Measurements from ENCODE around the gene RNU6-9. TPM values are rescaled to one million over a fixed set of nuclear protein-coding genes. Genes with fewer than 3 reads are reported as not detected.

Gene RNU6-9
- total and polyA plus RNA-seq, 8 donors: not detected

DNA sequence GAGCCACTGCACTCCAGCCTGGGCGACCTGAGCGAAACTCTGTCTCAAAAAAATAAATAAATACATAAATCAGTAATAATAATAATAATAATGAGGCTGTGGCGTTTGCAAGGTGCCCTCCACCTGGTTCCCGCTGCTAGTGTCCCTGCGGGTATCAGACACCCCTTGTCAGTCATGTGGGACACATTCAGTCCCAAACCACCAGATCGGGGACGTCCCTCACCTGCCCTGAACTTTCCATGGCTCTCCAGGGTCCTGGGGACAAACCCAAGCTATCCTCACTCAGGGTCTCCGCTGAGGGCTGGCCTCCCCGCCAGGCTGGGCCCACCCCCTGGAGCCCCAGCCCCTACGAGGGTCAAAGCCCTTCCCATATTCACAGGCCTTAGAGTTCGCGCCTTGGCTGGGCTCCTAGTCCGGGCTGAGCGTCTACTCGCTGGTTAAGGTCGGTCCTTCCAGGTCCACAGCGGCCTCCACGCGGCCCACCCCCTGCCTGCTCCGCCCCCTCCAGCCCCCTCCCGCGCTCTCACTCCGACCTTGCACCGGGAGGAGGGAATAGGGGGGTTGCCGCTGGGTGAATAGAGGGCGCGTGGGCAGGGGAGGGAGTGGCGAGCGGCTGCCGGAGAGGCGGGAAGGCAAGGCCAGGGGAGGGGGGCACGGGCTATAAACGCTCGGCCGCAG lies 23.5 kb downstream of the RNU6-9 start:
- H3K27me3 ChIP-seq: peaks cover 0 to 10% (median 2%) of the 10 kb centered on the region in 4 donors
- TF ChIP-seq, protein P1, sequence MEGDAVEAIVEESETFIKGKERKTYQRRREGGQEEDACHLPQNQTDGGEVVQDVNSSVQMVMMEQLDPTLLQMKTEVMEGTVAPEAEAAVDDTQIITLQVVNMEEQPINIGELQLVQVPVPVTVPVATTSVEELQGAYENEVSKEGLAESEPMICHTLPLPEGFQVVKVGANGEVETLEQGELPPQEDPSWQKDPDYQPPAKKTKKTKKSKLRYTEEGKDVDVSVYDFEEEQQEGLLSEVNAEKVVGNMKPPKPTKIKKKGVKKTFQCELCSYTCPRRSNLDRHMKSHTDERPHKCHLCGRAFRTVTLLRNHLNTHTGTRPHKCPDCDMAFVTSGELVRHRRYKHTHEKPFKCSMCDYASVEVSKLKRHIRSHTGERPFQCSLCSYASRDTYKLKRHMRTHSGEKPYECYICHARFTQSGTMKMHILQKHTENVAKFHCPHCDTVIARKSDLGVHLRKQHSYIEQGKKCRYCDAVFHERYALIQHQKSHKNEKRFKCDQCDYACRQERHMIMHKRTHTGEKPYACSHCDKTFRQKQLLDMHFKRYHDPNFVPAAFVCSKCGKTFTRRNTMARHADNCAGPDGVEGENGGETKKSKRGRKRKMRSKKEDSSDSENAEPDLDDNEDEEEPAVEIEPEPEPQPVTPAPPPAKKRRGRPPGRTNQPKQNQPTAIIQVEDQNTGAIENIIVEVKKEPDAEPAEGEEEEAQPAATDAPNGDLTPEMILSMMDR (IDR thresholded peaks at IDR 0.05): no peak
- FAIRE-seq: no peak
- WGBS, 2 donors: 19 to 24% methylated on average over 30 to 35 of the region's 35 CpGs
- DNase-seq: peak in 1 of 6 donors; percentile 61
- H3K36me3 ChIP-seq: no peaks in the 10 kb centered on the region
- H3K27ac ChIP-seq: no peak overlapping the region
- H3K4me1 ChIP-seq: peaks cover 8 to 15% (median 15%) of the 10 kb centered on the region in 3 donors
- ATAC-seq: peak; percentile 1 to 15 (median 5)
- H3K4me3 ChIP-seq: peak overlapping the region in 3 of 4 donors; percentile 12 to 47 (median 27)
- intact Hi-C loops (cut with DNase I): loop anchor here in 1 of 3 donors (5.0 kb wide), 1 partner anchor 49 kb away; no protein-coding TSS in a partner anchor
- H3K9me3 ChIP-seq: no peaks in the 10 kb centered on the region

DNA sequence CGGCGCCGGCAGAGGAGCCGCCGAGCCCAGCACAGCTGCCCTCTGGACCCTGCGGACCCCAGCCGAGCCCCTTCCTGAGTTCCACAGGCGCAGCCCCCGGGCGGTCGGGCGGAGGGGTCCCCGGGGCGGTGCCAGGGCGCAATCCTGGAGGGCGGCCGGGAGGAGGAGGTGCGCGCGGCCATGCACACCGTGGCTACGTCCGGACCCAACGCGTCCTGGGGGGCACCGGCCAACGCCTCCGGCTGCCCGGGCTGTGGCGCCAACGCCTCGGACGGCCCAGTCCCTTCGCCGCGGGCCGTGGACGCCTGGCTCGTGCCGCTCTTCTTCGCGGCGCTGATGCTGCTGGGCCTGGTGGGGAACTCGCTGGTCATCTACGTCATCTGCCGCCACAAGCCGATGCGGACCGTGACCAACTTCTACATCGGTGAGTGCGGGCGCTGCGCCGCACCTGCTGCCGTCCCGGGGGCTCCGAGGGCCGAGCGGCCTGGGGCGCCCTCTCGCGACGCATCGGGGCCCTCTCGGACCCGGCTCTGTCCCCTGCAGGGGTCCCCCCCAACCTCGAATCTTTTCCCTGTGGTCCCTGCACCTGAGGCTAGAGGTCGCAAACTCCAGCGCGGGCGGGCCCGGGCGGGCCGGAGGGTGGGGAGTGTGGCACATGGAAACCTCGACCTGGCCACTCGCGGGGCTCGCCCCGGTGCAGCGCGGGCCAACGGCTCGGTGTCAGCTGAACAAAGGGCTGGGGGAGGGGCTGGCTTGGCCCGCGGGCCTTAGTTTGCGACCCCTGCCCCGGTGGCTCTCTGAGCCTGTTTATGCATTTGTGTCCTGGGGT lies 24.3 kb downstream of the RNU6-9 start, which contains the start of gene KISS1R:
Gene KISS1R (plus strand): TSS at position 11 of the 829 bp plus-strand sequence. CDS start 170 bp downstream, at position 181.
- TF ChIP-seq, protein P1 (IDR thresholded peaks at IDR 0.05): peak in 3 of 4 donors; percentile 14 to 17 (median 16)
- Histone ChIP-seq H3K9me3 (no peaks in the 10 kb centered on the region), H3K27ac (no peak within 1 kb of the TSS), H3K36me3 (no peaks in the 10 kb centered on the region), H3K4me3 (peak within 1 kb of the TSS; percentile 7 to 47 (median 20)), H3K27me3 (peaks cover 0 to 10% (median 2%) of the 10 kb centered on the region in 4 donors), H3K4me1 (peaks cover 8 to 15% (median 15%) of the 10 kb centered on the region in 3 donors)
- 1% methylated on average over 76 to 87 of the region's 87 CpGs for WGBS, 2 donors
- intact Hi-C loops (cut with DNase I): loop anchor here in 1 of 3 donors (5.0 kb wide), 1 partner anchor 50 kb away; no protein-coding TSS in a partner anchor
- ATAC-seq: peak in 3 of 4 donors; percentile 8 to 29 (median 15)
- peak in 4 of 6 donors; percentile 45 to 81 (median 64) for DNase-seq
- no peak for FAIRE-seq

DNA sequence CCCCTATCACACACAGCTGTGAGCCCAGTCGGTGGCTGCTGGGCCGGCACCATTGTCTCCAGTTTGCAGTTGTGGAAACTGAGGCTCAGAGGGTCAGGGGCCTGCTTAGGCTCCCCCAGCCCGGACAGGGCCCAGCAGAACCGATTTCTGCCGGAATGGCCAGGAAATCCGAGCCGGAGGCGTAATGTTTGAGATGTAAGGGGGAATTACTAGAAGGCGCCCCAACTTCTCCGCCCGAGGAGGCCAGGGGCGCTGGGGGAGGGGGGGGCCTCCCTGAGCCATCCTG lies 24.8 kb downstream of the RNU6-9 start:
- ATAC-seq (no peak), FAIRE-seq (no peak), DNase-seq (no peak)
- WGBS, 2 donors: 5 to 10% methylated on average over 12 of the region's 12 CpGs
- H3K27ac ChIP-seq: no peak overlapping the region
- peaks cover 0 to 10% (median 2%) of the 10 kb centered on the region in 4 donors for H3K27me3 ChIP-seq
- no peaks in the 10 kb centered on the region for H3K9me3 ChIP-seq
- H3K4me1 ChIP-seq: peaks cover 8 to 15% (median 15%) of the 10 kb centered on the region in 3 donors
- intact Hi-C loops (cut with DNase I): loop anchor here in 1 of 3 donors (5.0 kb wide), 1 partner anchor 51 kb away; no protein-coding TSS in a partner anchor
- no peaks in the 10 kb centered on the region for H3K36me3 ChIP-seq
- peak overlapping the region in 1 of 4 donors; percentile 47 for H3K4me3 ChIP-seq
- TF ChIP-seq, protein P1 (IDR thresholded peaks at IDR 0.05): no peak

DNA sequence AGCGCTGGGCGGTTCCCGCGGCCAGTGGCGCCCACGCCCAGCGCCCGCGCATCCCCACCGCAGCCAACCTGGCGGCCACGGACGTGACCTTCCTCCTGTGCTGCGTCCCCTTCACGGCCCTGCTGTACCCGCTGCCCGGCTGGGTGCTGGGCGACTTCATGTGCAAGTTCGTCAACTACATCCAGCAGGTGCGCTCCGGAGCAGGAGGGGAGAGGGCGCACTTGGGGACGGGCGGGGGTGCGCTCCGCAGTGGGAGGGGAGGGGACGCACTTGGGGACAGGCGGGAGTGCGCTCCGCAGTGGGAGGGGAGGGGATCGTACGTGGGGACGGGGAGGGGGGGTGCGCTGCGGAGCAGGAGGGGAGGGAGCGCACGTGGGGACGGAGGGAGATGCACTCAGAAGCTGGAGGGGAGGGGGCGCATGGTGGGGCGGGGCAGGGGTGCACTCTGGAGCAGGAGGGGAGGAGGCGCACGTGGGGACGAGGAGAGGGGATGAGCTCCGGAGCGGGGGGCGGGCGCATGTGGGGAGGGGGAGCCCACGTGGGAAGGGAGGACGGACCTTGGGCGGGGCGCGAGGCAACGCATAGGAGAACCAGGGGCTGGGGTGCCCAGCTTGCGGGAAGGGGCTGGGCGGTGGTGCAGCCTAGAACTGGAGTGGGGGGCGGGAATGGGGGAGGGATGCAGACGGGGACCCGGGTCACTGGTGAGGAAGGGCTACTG lies 25.4 kb downstream of the RNU6-9 start:
- FAIRE-seq (no peak), DNase-seq (peak in 2 of 6 donors; percentile 46 to 85), ATAC-seq (no peak)
- no peak overlapping the region for H3K27ac ChIP-seq
- no peak overlapping the region for H3K4me3 ChIP-seq
- WGBS, 2 donors: 2 to 4% methylated on average over 47 to 58 of the region's 58 CpGs
- H3K4me1 ChIP-seq: peaks cover 8 to 15% (median 14%) of the 10 kb centered on the region in 3 donors
- H3K36me3 ChIP-seq: no peaks in the 10 kb centered on the region
- TF ChIP-seq, protein P1 (IDR thresholded peaks at IDR 0.05): no peak
- H3K27me3 ChIP-seq: peaks cover 0 to 10% (median 2%) of the 10 kb centered on the region in 4 donors
- no peaks in the 10 kb centered on the region for H3K9me3 ChIP-seq
- intact Hi-C loops (cut with DNase I): loop anchor here in 1 of 3 donors (5.0 kb wide), 1 partner anchor 51 kb away; no protein-coding TSS in a partner anchor

Data from pancreas (tissue), 10 donors.